ENCODE data around the gene LAIR2. TPM values are rescaled to one million over a fixed set of nuclear protein-coding genes. Genes with fewer than 3 reads are reported as not detected.

LAIR2 gene
- not detected in 2 replicates for total RNA-seq

- no peak for TF ChIP-seq CTCF (IDR thresholded peaks at IDR 0.05)
- ChIA-PET CTCF (no interaction called here), POLR2A (no interaction called here)
- Mint-ChIP-seq H3K4me3 (no peak within 1 kb of the TSS), H3K4me1 (peaks cover 16% of the 10 kb centered on the region), H3K36me3 (ENCODE audit: low read depth) (no peaks in the 10 kb centered on the region), H3K27ac (no peak within 1 kb of the TSS), H3K9me3 (peaks cover 2% of the 10 kb centered on the region), H3K27me3 (peaks cover 21% of the 10 kb centered on the region)
- ATAC-seq (ENCODE audit: low read depth) (no peak), DNase-seq (no peak)
- intact Hi-C loops (cut with micrococcal nuclease) = no loop called here
These were observed at the start of gene LAIR2 for GRCh38 chr19:54502518-54503048. Gene LAIR2 (plus strand): TSS chr19:54502831. CDS start chr19:54502919, 88 bp downstream.

- TF ChIP-seq CTCF (IDR thresholded peaks at IDR 0.05) = no peak
- ChIA-PET CTCF (no interaction called here), POLR2A (interaction anchor here (0.5 to 1.7 kb wide), 4 partner anchors 8 to 347 kb away, joined by 3 to 5 read pairs (median 4); partner anchors contain the start of gene LENG9)
- intact Hi-C loops (cut with micrococcal nuclease) = no loop called here
- Mint-ChIP-seq H3K4me1 (peaks cover 37% of the 10 kb centered on the region), H3K27me3 (no peaks in the 10 kb centered on the region), H3K36me3 (ENCODE audit: low read depth) (peaks cover 90% of the 10 kb centered on the region), H3K27ac (no peak overlapping the region), H3K4me3 (no peak overlapping the region), H3K9me3 (no peaks in the 10 kb centered on the region)
- DNase-seq = no peak
- no peak for ATAC-seq (ENCODE audit: low read depth)
These were observed 48.5 kb upstream of the LAIR2 start for GRCh38 chr19:54453921-54454780.

- peaks cover 93% of the 10 kb centered on the region for H3K36me3 Mint-ChIP-seq (ENCODE audit: low read depth)
These were observed 47.6 kb upstream of the LAIR2 start for GRCh38 chr19:54454781-54455675.

GRCh38 chr19:54455786-54456422 lies 46.7 kb upstream of the LAIR2 start:
- Mint-ChIP-seq H3K36me3 (ENCODE audit: low read depth) (peaks cover 92% of the 10 kb centered on the region), H3K4me1 (peaks cover 27% of the 10 kb centered on the region), H3K9me3 (no peaks in the 10 kb centered on the region), H3K4me3 (no peak overlapping the region), H3K27me3 (no peaks in the 10 kb centered on the region), H3K27ac (no peak overlapping the region)
- ATAC-seq (ENCODE audit: low read depth) (no peak), DNase-seq (no peak)
- no peak for TF ChIP-seq CTCF (IDR thresholded peaks at IDR 0.05)
- ChIA-PET CTCF (no interaction called here), POLR2A (no interaction called here)
- intact Hi-C loops (cut with micrococcal nuclease) = no loop called here

More at GRCh38 chr19:54454781-54455675, 47.6 kb upstream of the LAIR2 start:
- DNase-seq (no peak), ATAC-seq (ENCODE audit: low read depth) (no peak)
- no peak overlapping the region for H3K4me3 Mint-ChIP-seq
- no peak overlapping the region for H3K27ac Mint-ChIP-seq
- intact Hi-C loops (cut with micrococcal nuclease) = no loop called here
- H3K9me3 Mint-ChIP-seq = no peaks in the 10 kb centered on the region
- ChIA-PET CTCF (no interaction called here), POLR2A (interaction anchor here (0.5 to 0.6 kb wide), 2 partner anchors 296 to 348 kb away, joined by 3 read pairs; no protein-coding TSS in a partner anchor)
- H3K27me3 Mint-ChIP-seq = no peaks in the 10 kb centered on the region
- peaks cover 36% of the 10 kb centered on the region for H3K4me1 Mint-ChIP-seq
- TF ChIP-seq CTCF (IDR thresholded peaks at IDR 0.05) = no peak

Data from activated B cell treated with CpG ODN at 0.5 μM for 24 hours (primary cell).